HepG2 (cell line): ENCODE results near the gene NADK2. TPM values are rescaled to one million over a fixed set of nuclear protein-coding genes. Genes with fewer than 3 reads are reported as not detected.

Source experiments
- AGO1 ChIP-seq: fragments of 200-400 bp; formaldehyde crosslinking; IDR thresholded peaks from 2 replicates; pipeline ENCODE4 v1.6.1; 2017; ENCODE audit warnings: mild to moderate bottlenecking, low read depth, low read length, moderate library complexity; ENCODE audit not compliant: poor library complexity, severe bottlenecking
- ASH2L ChIP-seq: fragments of 300-600, 200-600 bp; sonication (generic); IDR thresholded peaks from 2 replicates; pipeline ENCODE4 v1.7.0; 2017; ENCODE audit warnings: low read depth, mild to moderate bottlenecking, moderate library complexity, mixed read lengths, low read length; ENCODE audit not compliant: insufficient read length
- BRCA1 ChIP-seq: sonication (generic); formaldehyde crosslinking; IDR thresholded peaks from 2 replicates; pipeline ENCODE4 v1.4.0; 2020; ENCODE audit warnings: missing genetic modification reagents
- FOXK2 ChIP-seq: fragments of 450-650 bp; IDR thresholded peaks from 2 replicates; pipeline ENCODE4 v1.6.1; 2016
- FOXM1 ChIP-seq: sonication (generic); formaldehyde crosslinking; IDR thresholded peaks from 2 replicates; pipeline ENCODE4 v1.5.0; 2020; ENCODE audit warnings: missing genetic modification reagents
- HOXA5 ChIP-seq: sonication (generic); formaldehyde crosslinking; IDR thresholded peaks from 2 replicates; pipeline ENCODE4 v1.4.0; 2020; ENCODE audit warnings: missing genetic modification reagents
- HOXA7 ChIP-seq: sonication (generic); formaldehyde crosslinking; IDR thresholded peaks from 2 replicates; pipeline ENCODE4 v1.8.1; 2022; ENCODE audit warnings: mild to moderate bottlenecking, missing genetic modification reagents, moderate library complexity
- KDM2A ChIP-seq: sonication (generic); formaldehyde crosslinking; IDR thresholded peaks from 2 replicates; pipeline ENCODE4 v1.4.0; 2020; ENCODE audit warnings: low read depth, missing genetic modification reagents, borderline replicate concordance
- KDM5B ChIP-seq: sonication (generic); formaldehyde crosslinking; IDR thresholded peaks from 2 replicates; pipeline ENCODE4 v1.4.0; 2020; ENCODE audit warnings: missing genetic modification reagents, mild to moderate bottlenecking, borderline replicate concordance
- KLF6 ChIP-seq: IDR thresholded peaks from 2 replicates; pipeline ENCODE4 v1.8.0; 2016; ENCODE audit warnings: missing biosample characterization, missing genetic modification reagents
- MED1 ChIP-seq: sonication (generic); formaldehyde crosslinking; IDR thresholded peaks from 2 replicates; pipeline ENCODE4 v1.4.0; 2020; ENCODE audit warnings: missing genetic modification reagents
- MTA1 ChIP-seq: sonication (generic); formaldehyde crosslinking; IDR thresholded peaks from 2 replicates; pipeline ENCODE4 v1.4.0; 2020; ENCODE audit warnings: missing genetic modification reagents, mild to moderate bottlenecking, borderline replicate concordance
- NFE2 ChIP-seq: sonication (generic); formaldehyde crosslinking; IDR thresholded peaks from 2 replicates; pipeline ENCODE4 v1.4.0; 2020; ENCODE audit warnings: missing genetic modification reagents
- NRL ChIP-seq: sonication (generic); formaldehyde crosslinking; IDR thresholded peaks from 2 replicates; pipeline ENCODE4 v1.5.0; 2020; ENCODE audit warnings: missing genetic modification reagents, mild to moderate bottlenecking, moderate library complexity, borderline replicate concordance
- PHF20 ChIP-seq: sonication (generic); formaldehyde crosslinking; IDR thresholded peaks from 2 replicates; pipeline ENCODE4 v1.5.0; 2020; ENCODE audit warnings: mild to moderate bottlenecking, missing genetic modification reagents
- SATB2 ChIP-seq: sonication (generic); formaldehyde crosslinking; IDR thresholded peaks from 2 replicates; pipeline ENCODE4 v1.5.0; 2020; ENCODE audit warnings: missing genetic modification reagents
- SNAI1 ChIP-seq: sonication (generic); formaldehyde crosslinking; IDR thresholded peaks from 2 replicates; pipeline ENCODE4 v1.5.0; 2020; ENCODE audit warnings: mild to moderate bottlenecking, missing genetic modification reagents, borderline replicate concordance
- ZFYVE20 ChIP-seq: sonication (generic); formaldehyde crosslinking; IDR thresholded peaks from 2 replicates; pipeline ENCODE4 v1.8.0; 2023; ENCODE audit warnings: low read depth, mild to moderate bottlenecking, moderate library complexity, missing genetic modification reagents, borderline replicate concordance
- ZNF180 ChIP-seq: sonication (generic); formaldehyde crosslinking; IDR thresholded peaks from 2 replicates; pipeline ENCODE4 v1.4.0; 2020; ENCODE audit warnings: low read depth, missing genetic modification reagents, borderline replicate concordance
- ZNF547 ChIP-seq: sonication (generic); formaldehyde crosslinking; IDR thresholded peaks from 2 replicates; pipeline ENCODE4 v1.5.1; 2020; ENCODE audit warnings: mild to moderate bottlenecking, missing genetic modification reagents
- ZNF619 ChIP-seq: sonication (generic); formaldehyde crosslinking; IDR thresholded peaks from 2 replicates; pipeline ENCODE4 v1.4.0; 2020; ENCODE audit warnings: mild to moderate bottlenecking, missing genetic modification reagents
- ZNF780A ChIP-seq: sonication (generic); formaldehyde crosslinking; IDR thresholded peaks from 2 replicates; pipeline ENCODE4 v1.8.0; 2022; ENCODE audit warnings: mild to moderate bottlenecking, missing genetic modification reagents, moderate library complexity
- ZNF83 ChIP-seq: sonication (generic); formaldehyde crosslinking; IDR thresholded peaks from 2 replicates; pipeline ENCODE4 v1.4.0; 2020; ENCODE audit warnings: missing genetic modification reagents, mild to moderate bottlenecking, borderline replicate concordance
- polyA plus RNA-seq, 8 experiments: library from polyadenylated mRNA; depleted of rRNA in 3 of 8; stranded (reverse) in 7 of 8; unstranded in 1 of 8; fragments of >200 nt; fragmentation: Illumina TruSeq in 4 of 8; extraction: Trizol in 4 of 8; gene quantifications; 2 replicates each; pipeline versions ENCODE4 v1.2.1 to v1.2.3, GENCODE V29; 2011 to 2016; ENCODE audit warnings: low read depth in 4 of 8, missing spikeins in 1 of 8, mixed read lengths in 1 of 8; ENCODE audit not compliant: insufficient read depth in 1 of 8
- total RNA-seq, 5 experiments: library from RNA; depleted of rRNA; stranded (reverse); fragments of >200 nt; fragmentation: Illumina TruSeq; extraction: Trizol; gene quantifications; 2 replicates each; pipeline ENCODE4 v1.2.3, GENCODE V29; 2016; ENCODE audit warnings: low read depth in 1 of 5
- TF ChIP-seq, protein P1 (sequence below): sonication (generic); IDR thresholded peaks from 2 replicates; pipeline ENCODE4 v1.6.1; 2016; ENCODE audit warnings: low read depth, borderline replicate concordance
- TF ChIP-seq, protein P2 (sequence below): IDR thresholded peaks from 2 replicates; pipeline ENCODE4 v1.6.1; 2018; ENCODE audit warnings: missing genetic modification reagents
- TF ChIP-seq, protein P3 (sequence below): sonication (generic); formaldehyde crosslinking; IDR thresholded peaks from 2 replicates; pipeline ENCODE4 v1.4.0; 2020; ENCODE audit warnings: missing genetic modification reagents; ENCODE audit errors: not compliant biosample characterization
- TF ChIP-seq, protein P4 (sequence below): sonication (generic); formaldehyde crosslinking; IDR thresholded peaks from 2 replicates; pipeline ENCODE4 v1.4.0; 2020; ENCODE audit warnings: mild to moderate bottlenecking, missing genetic modification reagents
- TF ChIP-seq, protein P5 (sequence below): IDR thresholded peaks from 2 replicates; pipeline ENCODE4 v1.6.1; 2012; ENCODE audit warnings: inconsistent platforms

Gene NADK2
- total and polyA plus RNA-seq, 2 of the 13 experiments (the other 11 are each of a cell fraction or from before 2014, with no cell fraction given) = 13.9 to 71.4 TPM

DNA sequence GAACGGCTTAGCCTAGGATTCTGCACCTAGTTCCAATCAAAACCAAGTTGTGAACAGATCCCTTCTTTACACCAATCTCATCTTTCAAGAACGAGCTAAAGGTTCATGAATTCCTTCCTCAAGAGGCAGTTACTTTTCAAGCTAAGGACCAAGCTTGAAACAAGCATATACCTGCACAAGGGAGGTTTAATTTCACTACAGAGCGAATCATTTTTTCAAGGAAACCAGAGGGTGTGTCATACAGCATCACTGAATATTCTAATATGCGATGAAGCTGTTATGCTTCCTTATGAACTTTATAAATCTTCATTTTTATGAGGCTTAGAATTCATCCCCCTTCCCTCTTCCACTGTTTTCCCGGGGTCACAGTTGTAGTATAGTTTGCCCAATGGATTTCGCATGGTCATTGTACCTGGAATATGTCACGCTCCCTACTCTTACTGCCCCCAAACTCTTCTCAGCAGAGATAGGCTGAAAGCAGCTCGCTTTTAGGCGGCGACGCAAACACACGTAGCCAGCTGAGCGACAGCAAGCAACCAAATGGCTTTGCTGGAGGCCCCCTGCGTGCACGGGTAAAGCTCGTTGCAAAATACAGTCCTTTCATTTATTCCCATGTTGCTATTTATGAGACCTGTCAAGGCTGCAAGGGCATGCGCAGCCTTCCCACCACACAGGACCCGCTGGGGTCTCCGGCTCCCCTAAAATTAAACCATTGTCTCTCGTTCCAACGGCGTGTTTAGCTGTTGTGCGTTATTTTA is 90.9 kb downstream of the NADK2 start (continued):
- TF ChIP-seq ASH2L = peak; percentile 12
- TF ChIP-seq, protein P1, sequence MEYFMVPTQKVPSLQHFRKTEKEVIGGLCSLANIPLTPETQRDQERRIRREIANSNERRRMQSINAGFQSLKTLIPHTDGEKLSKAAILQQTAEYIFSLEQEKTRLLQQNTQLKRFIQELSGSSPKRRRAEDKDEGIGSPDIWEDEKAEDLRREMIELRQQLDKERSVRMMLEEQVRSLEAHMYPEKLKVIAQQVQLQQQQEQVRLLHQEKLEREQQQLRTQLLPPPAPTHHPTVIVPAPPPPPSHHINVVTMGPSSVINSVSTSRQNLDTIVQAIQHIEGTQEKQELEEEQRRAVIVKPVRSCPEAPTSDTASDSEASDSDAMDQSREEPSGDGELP = peak; percentile 76; the same call in 1 of the 2 replicates
- TF ChIP-seq MTA1 (CRISPR knock-in tag) = no peak
- TF ChIP-seq ZNF547 (CRISPR knock-in tag) = peak; percentile 68; the same call in 1 of the 2 replicates
- TF ChIP-seq SNAI1 (CRISPR knock-in tag) = peak; percentile 50; the same call in 1 of the 2 replicates
- TF ChIP-seq ZNF619 (CRISPR knock-in tag) = no peak
- TF ChIP-seq HOXA7 = no peak
- no peak; the same call in 1 of the 2 replicates for TF ChIP-seq PHF20 (CRISPR knock-in tag)
- TF ChIP-seq NRL (CRISPR knock-in tag) = no peak
- TF ChIP-seq FOXM1 (CRISPR knock-in tag) = no peak
- TF ChIP-seq NFE2 (CRISPR knock-in tag) = no peak
- no peak for TF ChIP-seq ZFYVE20 (CRISPR knock-in tag)
- 0 out of 2 replicates have a peak, but pooled peaks have one; percentile 2 for TF ChIP-seq HOXA5 (CRISPR knock-in tag)
- no peak for TF ChIP-seq ZNF780A (CRISPR knock-in tag)
- TF ChIP-seq, protein P2, sequence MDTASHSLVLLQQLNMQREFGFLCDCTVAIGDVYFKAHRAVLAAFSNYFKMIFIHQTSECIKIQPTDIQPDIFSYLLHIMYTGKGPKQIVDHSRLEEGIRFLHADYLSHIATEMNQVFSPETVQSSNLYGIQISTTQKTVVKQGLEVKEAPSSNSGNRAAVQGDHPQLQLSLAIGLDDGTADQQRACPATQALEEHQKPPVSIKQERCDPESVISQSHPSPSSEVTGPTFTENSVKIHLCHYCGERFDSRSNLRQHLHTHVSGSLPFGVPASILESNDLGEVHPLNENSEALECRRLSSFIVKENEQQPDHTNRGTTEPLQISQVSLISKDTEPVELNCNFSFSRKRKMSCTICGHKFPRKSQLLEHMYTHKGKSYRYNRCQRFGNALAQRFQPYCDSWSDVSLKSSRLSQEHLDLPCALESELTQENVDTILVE (CRISPR knock-in tag) = peak; percentile 44; the same call in 1 of the 2 replicates
- no peak for TF ChIP-seq KDM2A
- TF ChIP-seq ZNF83 (CRISPR knock-in tag) = no peak
- TF ChIP-seq KLF6 (CRISPR knock-in tag) = no peak
- TF ChIP-seq FOXK2 = peak; percentile 25; the same call in 1 of the 2 replicates
- TF ChIP-seq, protein P3, sequence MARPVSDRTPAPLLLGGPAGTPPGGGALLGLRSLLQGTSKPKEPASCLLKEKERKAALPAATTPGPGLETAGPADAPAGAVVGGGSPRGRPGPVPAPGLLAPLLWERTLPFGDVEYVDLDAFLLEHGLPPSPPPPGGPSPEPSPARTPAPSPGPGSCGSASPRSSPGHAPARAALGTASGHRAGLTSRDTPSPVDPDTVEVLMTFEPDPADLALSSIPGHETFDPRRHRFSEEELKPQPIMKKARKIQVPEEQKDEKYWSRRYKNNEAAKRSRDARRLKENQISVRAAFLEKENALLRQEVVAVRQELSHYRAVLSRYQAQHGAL (CRISPR knock-in tag) = no peak
- no peak for TF ChIP-seq AGO1
- TF ChIP-seq MED1 = peak; percentile 49
- no peak for TF ChIP-seq BRCA1
- 0 out of 2 replicates have a peak, but pooled peaks have one; percentile 34 for TF ChIP-seq SATB2
- TF ChIP-seq KDM5B (CRISPR knock-in tag) = no peak
- no peak for TF ChIP-seq ZNF180 (CRISPR knock-in tag)
- TF ChIP-seq, protein P4, sequence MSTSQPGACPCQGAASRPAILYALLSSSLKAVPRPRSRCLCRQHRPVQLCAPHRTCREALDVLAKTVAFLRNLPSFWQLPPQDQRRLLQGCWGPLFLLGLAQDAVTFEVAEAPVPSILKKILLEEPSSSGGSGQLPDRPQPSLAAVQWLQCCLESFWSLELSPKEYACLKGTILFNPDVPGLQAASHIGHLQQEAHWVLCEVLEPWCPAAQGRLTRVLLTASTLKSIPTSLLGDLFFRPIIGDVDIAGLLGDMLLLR (CRISPR knock-in tag) = no peak
- TF ChIP-seq, protein P5, sequence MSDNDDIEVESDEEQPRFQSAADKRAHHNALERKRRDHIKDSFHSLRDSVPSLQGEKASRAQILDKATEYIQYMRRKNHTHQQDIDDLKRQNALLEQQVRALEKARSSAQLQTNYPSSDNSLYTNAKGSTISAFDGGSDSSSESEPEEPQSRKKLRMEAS = peak; percentile 68
